GM18517 (cell line): Measurements from ENCODE around the gene C2orf78.
"Not testable (repeated sequence)": the region's sequence is repeated elsewhere in the genome, so short reads cannot be mapped to it uniquely, and the experiment has no call there.

ENCODE experiments used
- ATAC-seq: cut with Tn5 transposase; IDR thresholded peaks from one replicate; pipeline ENCODE4 v1.9.1; 2021; ENCODE audit warnings: mild to moderate bottlenecking, moderate library complexity; ENCODE audit not compliant: unreplicated experiment

C2orf78 gene

GRCh38 chr2:73783883-73784282 lies at the start of gene C2orf78:
TSS of gene C2orf78 (plus strand) at chr2:73784183. CDS start at chr2:73784310, 127 bp downstream.
- not testable (repeated sequence) for ATAC-seq

DNA sequence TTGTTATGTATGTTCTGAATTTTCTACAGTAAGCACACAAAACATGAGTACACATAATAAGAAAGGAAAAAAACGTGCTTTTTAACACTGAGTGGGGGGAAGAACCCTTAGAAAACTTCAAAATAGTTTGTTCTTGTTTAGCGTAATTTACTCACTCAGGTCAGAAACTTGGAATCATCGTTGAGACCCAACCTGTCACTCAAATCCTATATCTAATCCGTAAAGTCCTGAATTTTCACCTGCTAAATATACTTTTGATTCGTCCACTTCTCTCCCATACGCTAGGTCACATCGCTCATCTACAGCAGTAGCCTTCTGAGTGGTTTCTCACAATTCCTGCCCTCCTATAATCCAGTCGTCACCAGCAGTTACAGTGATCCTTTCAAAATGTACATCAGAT lies 47.6 kb upstream of the C2orf78 start:
- peak; percentile 1 for ATAC-seq

DNA sequence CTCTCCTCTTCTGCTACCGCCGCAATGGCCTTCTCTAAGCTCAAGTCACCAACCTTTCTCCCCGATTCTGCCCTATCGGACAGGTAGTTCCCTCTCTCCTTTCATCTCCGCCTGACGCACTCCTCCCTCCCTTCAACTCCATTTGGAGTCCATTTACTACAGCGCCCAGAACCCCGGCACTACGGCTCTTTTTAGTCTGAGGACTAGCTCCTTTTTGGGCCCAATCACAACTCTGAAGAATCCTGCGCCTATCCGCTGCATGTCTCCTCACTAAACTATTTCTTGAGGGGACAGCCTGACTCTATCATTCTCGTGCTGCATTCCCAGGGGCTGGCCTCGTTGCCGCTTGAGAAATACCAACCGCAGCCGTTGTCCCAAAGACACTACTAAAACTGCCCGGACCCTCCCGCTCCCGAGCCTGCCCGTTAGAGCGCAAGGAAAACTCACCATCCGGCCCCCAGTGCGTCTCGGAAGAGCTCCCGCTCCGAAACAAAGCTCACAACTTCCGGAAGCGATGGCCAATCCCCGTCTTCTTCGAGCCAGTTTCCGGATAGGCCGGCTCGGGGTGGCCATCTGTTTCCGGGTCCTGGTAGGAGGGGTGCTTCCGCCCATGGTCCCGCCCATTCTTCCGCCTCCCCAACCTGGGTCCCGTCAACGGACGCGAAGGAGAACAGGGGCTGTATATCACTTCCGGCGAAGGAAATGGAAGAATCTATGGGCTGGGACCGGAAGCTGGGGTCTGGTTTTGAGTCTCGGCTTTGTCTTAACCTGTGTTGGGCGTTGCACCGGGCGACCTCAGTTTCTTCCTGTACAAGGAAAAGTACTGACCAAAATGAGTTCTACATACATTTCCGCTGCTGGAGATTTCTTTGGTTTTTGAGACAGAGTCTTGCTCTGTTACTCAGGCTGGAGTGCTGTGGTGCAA lies 46.9 kb upstream of the C2orf78 start, which contains the start of gene TPRKB:
Gene TPRKB, minus strand, starts transcription at position 491 of the 925 bp plus-strand sequence. CDS start 2,776 bp downstream, outside the sequence.
- peak; percentile 89 for ATAC-seq

GRCh38 chr2:73739101-73739500 lies 44.9 kb upstream of the C2orf78 start:
- no peak for ATAC-seq

- ATAC-seq: no peak
Observed at GRCh38 chr2:73740767-73741166, 43.2 kb upstream of the C2orf78 start.

GRCh38 chr2:73746015-73746876 lies 37.7 kb upstream of the C2orf78 start:
- ATAC-seq: no peak

GRCh38 chr2:73746877-73747208 lies 37.1 kb upstream of the C2orf78 start:
- ATAC-seq: no peak

DNA sequence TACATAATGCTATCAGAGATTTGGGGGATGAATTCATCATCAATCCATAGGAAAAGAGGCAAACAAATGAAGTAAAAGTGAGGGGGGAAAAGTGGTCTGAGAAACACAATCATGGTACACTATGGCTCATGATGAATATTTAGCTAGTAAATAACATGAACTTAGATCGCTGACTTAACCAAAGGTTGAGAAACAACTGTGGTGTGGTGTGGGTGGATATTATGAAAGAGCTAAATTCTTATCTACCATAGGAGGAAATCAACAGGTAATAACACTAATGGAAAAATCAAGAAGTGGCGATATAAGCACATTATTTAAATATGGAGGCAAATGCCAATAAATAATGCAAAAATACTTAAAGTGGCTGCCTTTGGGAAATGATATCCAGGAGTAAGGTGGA lies 34.7 kb upstream of the C2orf78 start:
- no peak for ATAC-seq

DNA sequence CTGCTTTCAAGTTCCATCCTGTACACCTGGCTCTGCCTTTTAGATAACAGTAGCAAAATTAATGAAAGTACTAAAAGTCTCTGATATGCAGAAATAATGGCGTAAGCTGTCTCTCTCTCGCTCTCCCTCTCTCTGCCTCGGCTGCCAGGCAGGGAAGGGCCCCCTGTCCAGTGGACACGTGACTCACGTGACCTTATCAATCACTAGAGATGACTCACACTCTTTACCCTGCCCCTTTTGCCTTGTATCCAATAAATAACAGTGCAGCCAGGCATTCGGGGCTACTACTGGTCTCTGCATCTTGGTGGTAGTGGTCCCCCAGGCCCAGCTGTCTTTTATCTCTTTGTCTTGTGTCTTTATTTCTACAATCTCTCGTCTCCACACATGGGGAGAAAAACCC lies 29.7 kb upstream of the C2orf78 start:
- not testable (repeated sequence) for ATAC-seq

DNA sequence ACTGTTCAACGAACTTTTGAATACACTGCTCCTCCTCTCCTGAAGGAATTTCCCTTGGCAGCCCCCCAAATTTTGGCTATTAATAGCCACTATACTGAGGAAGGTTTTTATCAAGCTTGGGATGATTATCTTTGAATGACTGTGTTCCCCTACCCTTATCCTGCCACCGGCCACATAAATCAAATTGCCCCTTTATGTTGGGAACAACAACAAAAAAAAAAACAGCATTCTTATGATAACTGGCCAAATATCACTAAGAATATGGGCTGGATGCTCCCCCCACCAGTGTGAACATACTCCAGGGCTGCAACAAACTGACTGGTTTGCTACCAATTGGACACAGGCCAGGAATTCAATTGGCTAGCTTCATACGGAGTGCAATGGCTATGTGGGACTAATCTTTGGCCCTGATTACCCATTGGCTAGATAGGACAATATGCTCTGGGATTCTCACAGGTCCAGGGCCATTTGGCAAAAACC lies 24.7 kb upstream of the C2orf78 start:
- ATAC-seq: no peak

DNA sequence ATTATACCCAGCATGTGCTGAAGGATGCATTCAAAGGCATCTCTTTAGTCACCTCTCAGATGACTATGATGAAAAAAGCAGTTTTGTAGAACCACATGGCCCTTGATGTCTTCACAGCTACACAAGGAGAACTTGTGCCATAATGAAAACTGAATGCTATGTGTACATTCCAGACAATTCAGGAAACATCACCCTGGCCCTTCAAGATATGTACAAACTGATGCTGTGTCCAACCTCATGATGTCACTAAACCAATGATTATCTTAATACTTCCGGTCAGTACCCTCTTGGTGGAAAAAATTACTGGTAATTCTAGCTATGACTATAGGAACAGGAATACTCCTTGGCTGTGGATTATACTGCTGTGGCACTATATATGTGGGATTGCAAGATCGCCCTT lies 24.1 kb upstream of the C2orf78 start:
- no peak for ATAC-seq

DNA sequence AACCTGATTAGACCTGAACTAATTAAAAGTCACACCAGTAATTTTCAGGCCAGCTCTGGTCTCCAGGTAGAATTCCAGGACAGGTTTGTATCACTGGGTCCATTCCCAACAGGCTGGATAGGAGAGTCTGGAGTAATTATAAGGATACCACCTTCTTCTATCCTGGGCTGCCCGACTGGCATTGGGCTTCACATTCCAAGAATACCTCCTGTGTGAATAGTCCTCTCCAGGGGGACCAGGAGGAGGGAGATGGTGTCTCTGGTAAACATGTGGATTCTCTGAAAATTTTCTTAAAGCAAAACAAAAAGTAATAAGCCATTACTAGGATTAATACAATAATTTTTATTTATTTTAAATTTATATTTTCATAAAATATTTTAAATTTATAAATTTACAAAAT lies 21.4 kb upstream of the C2orf78 start:
- ATAC-seq: no peak

GRCh38 chr2:73764945-73765344 lies 19.0 kb upstream of the C2orf78 start:
- ATAC-seq: no peak

- no peak for ATAC-seq
Observed at GRCh38 chr2:73766349-73766748, 17.6 kb upstream of the C2orf78 start.

- ATAC-seq: no peak
Observed at GRCh38 chr2:73766994-73767393, 17.0 kb upstream of the C2orf78 start.

DNA sequence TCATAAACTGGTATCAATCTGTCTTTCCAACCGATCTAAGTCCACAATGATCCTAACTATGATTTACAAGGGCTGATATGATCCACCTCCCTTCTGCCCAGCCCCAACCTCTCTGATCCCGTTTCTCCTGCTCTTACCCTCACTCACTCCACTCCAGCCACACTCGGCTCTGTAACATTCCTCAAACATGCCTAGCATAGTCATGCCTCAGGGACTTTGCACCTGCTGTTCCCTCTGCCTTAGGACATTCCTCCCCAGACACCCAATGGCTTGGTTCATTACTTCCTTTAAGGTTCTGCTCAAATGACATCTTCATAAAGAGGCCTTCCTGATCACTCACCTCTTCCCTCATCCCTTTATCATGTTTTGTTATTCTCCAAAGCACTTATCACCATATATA lies 13.3 kb upstream of the C2orf78 start:
- ATAC-seq: no peak

DNA sequence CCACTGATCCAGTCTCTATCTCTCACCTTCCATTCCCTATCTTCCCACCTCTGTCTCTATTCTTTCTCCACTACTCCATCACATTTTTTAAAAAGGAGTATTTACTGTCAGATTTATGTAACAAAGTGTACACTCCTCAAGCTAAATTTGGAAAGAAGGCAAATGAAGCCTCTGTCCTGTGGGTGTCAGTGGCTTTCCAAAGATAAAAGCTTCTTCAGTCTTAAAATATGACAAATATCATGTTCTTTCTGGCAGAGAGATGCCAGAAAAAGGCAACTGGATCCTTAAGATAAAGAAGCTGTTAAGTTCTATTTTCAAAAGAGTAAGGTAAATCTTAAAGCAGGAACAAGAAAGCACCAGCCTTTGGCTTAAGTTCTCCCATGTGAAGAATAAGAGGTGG lies 11.2 kb upstream of the C2orf78 start:
- ATAC-seq: no peak

DNA sequence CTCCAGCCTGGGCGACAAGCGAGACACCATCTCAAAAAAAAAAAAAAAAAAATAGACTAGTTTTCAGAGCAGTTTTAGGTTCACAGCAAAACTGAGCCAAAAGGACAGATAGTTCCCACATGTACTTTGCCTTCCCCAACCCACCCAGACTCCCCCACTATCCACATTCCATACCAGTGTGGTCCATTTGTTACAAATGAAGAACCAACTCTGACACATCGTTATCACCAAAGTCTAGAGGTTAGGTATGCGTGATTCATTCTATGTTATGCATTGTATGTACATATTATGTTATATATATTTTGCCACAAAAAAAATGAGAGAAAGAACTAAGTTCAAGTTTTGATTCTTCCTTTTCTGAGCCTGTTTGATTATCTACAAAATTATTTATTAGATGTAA lies 7.6 kb upstream of the C2orf78 start:
- no peak for ATAC-seq

DNA sequence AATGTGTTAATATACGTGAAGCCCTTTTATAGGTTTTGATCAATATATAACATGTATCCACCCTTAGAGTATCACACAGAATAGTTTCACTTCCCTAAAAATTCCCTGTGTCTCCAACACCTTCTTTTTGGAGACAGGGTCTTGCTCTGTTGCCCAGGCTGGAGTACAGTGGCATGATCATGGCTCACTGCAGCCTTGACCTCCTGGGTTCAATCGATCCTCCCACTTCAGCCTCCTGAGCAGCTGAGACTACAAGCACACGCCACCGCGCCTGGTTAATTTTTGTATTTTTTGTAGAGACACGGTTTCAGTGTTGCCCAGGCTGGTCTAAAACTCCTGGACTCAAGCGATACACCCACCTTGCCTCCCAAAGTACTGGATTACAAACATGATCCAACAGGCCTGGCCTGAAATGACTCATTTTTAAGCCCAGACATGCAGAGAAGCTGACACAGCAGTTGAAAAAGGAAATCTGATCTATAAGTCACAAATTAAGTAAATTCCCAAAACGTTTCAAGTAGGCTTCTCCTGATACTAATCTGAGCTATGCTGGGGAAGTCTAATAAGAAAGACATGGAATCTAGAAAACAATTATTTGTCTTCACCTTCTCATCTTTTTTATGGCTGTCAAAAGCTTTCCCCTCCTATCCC lies 7.0 kb upstream of the C2orf78 start:
- ATAC-seq: no peak

GRCh38 chr2:73778867-73779466 lies 5.0 kb upstream of the C2orf78 start:
- ATAC-seq: not testable (repeated sequence)
